Measurements from ENCODE around the gene PYDC1.

Gene PYDC1

DNA sequence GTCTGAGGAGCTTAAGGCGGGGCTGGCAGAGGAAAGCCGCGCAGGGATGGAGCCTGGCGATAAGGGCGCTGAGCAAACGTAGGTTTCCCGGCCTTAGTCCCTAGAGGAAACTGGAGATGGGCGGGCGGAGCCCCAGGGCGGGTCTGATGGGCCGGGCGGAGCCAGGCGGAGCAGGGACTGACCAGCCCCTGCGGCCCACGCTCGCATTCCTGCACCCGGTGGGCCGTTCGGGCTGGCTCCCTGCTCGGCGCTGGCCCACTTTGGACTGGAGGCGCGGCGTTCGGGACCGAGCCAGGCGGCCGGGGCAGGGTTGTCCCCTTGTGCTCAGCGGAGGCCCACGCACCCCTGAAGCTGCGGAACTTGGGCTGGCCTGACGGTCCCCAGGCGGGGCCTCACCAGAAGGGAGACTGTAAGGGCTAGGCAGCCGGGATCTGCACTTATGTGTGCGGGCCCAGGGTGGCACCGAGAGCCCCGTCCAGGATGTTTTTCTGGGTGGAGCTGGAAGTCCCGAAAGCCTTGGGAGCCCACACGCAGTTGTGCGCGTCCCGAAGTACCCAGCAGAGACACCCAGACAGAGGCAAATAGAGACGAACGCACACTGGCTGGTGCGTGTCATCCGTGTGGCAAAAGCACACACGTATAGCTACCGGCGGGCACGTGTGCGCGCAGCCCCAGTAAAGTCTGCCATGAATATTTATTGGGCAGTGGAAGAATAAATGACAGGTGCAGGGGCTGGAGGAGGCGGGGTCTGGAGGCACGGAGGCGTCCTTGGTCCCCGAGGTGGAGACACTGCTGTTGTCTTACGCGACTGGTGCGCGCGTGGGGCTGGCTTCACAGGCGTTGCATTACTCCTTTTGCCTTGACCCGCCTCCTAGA, 1.4 kb downstream of the PYDC1 start:
- ChIA-PET POLR2A (interaction anchor here (1.6 kb wide), 1 partner anchor 36 kb away, joined by 8 read pairs; the partner anchor contains the start of gene FUS), CTCF (interaction anchor here (0.9 to 1.0 kb wide), 2 partner anchors 73 to 227 kb away, joined by 3 read pairs; partner anchors contain the start of gene ZNF843)

GRCh38 chr16:31214708-31215286, 2.1 kb downstream of the PYDC1 start:
- ChIA-PET POLR2A (interaction anchor here (1.6 kb wide), 1 partner anchor 35 kb away, joined by 8 read pairs; the partner anchor contains the start of gene FUS), CTCF (interaction anchor here (1.0 kb wide), 1 partner anchor 228 kb away, joined by 3 read pairs; the partner anchor contains the start of gene ZNF843)
- peak overlapping the region; percentile 46 for H3K4me3 ChIP-seq (ENCODE audit: low read depth, low read length)
- TF ChIP-seq, protein P1, sequence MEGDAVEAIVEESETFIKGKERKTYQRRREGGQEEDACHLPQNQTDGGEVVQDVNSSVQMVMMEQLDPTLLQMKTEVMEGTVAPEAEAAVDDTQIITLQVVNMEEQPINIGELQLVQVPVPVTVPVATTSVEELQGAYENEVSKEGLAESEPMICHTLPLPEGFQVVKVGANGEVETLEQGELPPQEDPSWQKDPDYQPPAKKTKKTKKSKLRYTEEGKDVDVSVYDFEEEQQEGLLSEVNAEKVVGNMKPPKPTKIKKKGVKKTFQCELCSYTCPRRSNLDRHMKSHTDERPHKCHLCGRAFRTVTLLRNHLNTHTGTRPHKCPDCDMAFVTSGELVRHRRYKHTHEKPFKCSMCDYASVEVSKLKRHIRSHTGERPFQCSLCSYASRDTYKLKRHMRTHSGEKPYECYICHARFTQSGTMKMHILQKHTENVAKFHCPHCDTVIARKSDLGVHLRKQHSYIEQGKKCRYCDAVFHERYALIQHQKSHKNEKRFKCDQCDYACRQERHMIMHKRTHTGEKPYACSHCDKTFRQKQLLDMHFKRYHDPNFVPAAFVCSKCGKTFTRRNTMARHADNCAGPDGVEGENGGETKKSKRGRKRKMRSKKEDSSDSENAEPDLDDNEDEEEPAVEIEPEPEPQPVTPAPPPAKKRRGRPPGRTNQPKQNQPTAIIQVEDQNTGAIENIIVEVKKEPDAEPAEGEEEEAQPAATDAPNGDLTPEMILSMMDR (IDR thresholded peaks at IDR 0.05; ENCODE audit: insufficient read depth, low read length, missing control alignments) = no peak
- DNase-seq (ENCODE audit: low read depth, low spot score) = no peak

More for the DNA sequence above, 1.4 kb downstream of the PYDC1 start:
- no peak for DNase-seq (ENCODE audit: low read depth, low spot score)
- peak overlapping the region; percentile 46 for H3K4me3 ChIP-seq (ENCODE audit: low read depth, low read length)
- TF ChIP-seq, protein P1 (IDR thresholded peaks at IDR 0.05; ENCODE audit: insufficient read depth, low read length, missing control alignments) = no peak

DNA sequence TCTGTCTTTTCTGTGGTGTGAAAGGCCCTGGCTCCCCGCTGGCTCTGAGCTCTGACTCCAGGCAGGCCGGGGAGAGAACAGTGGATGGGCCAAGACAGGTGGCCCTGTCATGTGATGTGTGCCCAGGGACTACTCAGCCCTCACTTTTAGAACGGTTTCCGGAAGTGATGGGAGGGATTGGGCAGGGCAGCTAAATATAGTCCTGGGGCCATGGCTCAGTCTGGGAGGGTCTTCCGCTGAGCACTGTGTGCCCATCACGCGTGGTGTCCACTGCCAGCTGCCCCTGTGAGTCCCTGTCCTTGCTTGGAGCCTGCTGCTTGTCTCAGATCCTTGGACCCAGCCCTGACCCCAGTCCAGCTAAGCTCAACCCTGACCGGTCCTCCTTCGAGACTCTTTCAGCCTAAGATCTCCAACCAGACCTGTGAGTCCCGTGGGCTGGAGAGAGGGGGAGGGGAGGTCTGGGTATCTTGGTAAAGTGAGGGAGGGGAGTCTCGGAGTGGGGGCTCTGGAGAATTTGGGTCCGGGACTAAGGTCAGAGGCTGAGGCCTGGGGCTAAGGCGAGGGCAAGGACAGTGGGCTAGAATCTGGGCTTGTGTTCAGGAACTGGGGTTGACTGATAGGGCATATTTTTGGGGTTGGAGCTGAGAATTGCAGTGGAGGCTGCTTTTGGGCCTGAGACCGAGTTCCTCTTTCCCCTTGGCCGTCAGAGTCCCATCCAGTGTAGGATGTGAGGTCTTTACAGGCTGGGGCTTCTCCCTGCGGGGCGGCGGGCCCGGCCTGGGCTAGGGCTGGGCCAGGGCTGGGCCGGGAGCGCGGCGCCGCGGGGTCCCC, 2.8 kb downstream of the PYDC1 start, which contains the start of gene TRIM72:
Gene TRIM72 (plus strand): TSS at position 243 of the 831 bp plus-strand sequence. CDS start 620 bp downstream, outside the sequence.
- ChIA-PET POLR2A (interaction anchor here (1.6 kb wide), 1 partner anchor 34 kb away, joined by 8 read pairs; the partner anchor contains the start of gene FUS), CTCF (interaction anchor here (1.1 kb wide), 1 partner anchor 245 kb away, joined by 3 read pairs; the partner anchor contains the start of gene ARMC5)
- TF ChIP-seq, protein P1 (IDR thresholded peaks at IDR 0.05; ENCODE audit: insufficient read depth, low read length, missing control alignments) = no peak
- no peak for DNase-seq (ENCODE audit: low read depth, low spot score)
- H3K4me3 ChIP-seq (ENCODE audit: low read depth, low read length) = peak within 1 kb of the TSS; percentile 46

- DNase-seq (ENCODE audit: low read depth, low spot score) = no peak
- H3K4me3 ChIP-seq (ENCODE audit: low read depth, low read length) = no peak overlapping the region
- POLR2A ChIA-PET = no interaction called here
- TF ChIP-seq, protein P1 (IDR thresholded peaks at IDR 0.05; ENCODE audit: insufficient read depth, low read length, missing control alignments) = no peak
- CTCF ChIA-PET = interaction anchor here (1.1 kb wide), 1 partner anchor 246 kb away, joined by 3 read pairs; the partner anchor contains the start of gene ARMC5
Observed at GRCh38 chr16:31213342-31213741, 3.6 kb downstream of the PYDC1 start.

DNA sequence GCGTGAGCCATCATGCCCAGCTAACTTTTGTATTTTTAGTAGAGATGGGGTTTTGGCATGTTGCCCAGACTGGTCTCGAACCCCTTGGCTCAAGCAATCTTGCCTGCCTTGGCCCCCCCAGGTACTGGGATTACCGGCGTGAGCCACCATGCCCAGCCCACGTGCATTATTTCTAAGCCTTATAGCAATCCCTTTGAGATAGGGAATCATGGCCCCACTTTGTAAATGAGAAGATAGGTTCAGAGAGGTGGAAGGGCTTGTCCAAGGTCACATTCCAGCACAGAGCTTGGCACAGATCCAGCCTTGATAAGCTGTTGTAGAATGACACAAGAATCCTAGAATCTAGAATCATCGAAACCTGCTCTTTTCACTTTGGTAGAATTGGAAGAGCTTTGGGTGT, 10.2 kb downstream of the PYDC1 start:
- POLR2A ChIA-PET = interaction anchor here (0.7 to 1.3 kb wide), 2 partner anchors 27 to 236 kb away, joined by 3 to 5 read pairs; partner anchors contain the start of gene FUS
- DNase-seq (ENCODE audit: low read depth, low spot score) = no peak
- CTCF ChIA-PET = interaction anchor here (0.5 kb wide), 1 partner anchor 13 kb away, joined by 3 read pairs; no protein-coding TSS in a partner anchor
- TF ChIP-seq, protein P1 (IDR thresholded peaks at IDR 0.05; ENCODE audit: insufficient read depth, low read length, missing control alignments) = no peak
- H3K4me3 ChIP-seq (ENCODE audit: low read depth, low read length) = no peak overlapping the region
